T-helper 2 cell treated with Interferon-gamma antibody and Interleukin-4, amounts not matched to agents 100 ng/mL and 5 ng/mL, for 36 hours (primary cell): Measurements from ENCODE around the gene ASCL2. TPM values are rescaled to one million over a fixed set of nuclear protein-coding genes. Genes with fewer than 3 reads are reported as not detected.
"Not testable (repeated sequence)": the region's sequence is repeated elsewhere in the genome, so short reads cannot be mapped to it uniquely, and the experiment has no call there.

Experiments used
- intact Hi-C: fragments of 100-400 bp; cut with micrococcal nuclease; formaldehyde crosslinking; loops from one replicate; pipeline ENCODE4 v1.15.1; 2023
- total RNA-seq: library from RNA; stranded (reverse); gene quantifications from 2 replicates; pipeline ENCODE4 v1.2.3, GENCODE V29; 2022

The ASCL2 gene
- total RNA-seq, 1 donor from 2014 or later, result 0.11 TPM

- intact Hi-C loops, result no loop called here
These were observed 32.7 kb downstream of the ASCL2 start for GRCh38 chr11:2237457-2238238.

GRCh38 chr11:2236381-2237134 lies 33.8 kb downstream of the ASCL2 start:
- intact Hi-C loops, result not testable (repeated sequence)

DNA sequence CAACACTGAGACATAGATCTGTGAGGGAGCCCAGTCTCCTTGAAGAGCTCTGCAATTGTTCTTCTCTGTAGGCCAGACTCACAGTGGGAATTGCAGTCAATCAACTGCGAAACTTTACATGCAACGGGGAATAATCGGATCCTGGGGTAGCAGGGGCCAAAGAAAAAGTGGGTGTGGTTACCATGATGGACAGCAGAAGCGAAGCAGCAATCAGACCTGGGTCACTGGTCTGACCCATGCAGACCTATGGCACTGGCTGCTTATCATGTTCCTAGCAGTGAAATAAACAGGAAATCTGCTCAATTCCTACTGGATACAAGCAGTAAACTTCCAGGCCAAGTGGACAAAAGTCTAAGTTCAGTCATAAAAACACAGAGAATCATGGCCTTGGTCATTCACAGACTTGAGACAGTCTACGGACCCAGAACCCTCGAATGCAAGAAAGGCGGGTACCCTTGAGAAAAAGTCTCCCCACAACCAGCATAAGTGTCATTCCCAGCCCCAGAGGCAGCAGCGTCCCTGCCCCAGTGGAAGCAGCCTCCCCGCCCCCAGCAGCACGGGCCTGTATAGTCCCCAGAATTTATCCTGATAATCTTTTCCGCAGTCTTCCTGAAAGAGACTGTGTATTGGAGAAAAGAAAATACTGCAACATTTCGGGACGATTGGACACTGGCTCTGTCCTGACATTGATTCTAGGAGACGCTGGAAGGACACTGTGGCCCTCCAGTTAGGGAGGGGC lies 34.6 kb downstream of the ASCL2 start:
- intact Hi-C loops, result no loop called here

- intact Hi-C loops, result no loop called here
These were observed 35.4 kb downstream of the ASCL2 start for GRCh38 chr11:2234963-2235362.

DNA sequence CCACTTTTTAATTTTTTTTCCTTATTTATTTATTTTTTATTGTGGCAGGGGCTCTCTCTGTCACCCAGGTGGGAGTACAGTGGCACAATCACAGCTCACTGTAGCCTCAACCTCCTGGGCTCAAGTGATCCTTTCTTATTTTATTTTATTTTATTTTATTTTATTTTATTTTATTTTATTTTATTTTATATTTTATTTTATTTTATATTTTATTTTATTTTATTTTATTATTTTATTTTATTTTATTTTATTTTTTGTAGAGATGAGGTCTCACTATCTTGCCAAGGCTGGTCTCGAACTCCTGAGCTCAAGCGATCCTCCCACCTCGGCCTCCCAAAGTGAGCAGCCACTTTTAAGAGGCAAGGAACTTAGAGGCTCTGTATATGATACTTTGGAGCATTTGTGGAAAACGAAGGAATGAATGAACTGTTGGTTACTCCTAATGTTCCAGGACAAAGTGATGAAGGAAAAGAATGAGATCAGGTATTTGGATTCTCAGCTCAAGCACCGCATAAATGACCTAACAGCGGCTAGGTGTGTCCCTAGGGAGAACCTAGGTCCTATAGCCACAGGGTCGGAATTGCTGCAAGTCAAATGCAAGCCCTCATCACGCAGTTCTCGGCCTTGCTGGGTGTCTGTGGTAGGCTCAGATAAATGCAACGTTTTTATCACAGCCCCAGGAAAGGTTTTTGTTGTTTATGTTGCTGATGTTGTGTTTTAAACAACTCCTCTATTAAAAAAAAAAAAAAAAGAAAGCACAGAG lies 36.5 kb downstream of the ASCL2 start:
- intact Hi-C loops, result no loop called here

GRCh38 chr11:2229713-2230297 lies 40.6 kb downstream of the ASCL2 start:
- intact Hi-C loops, result no loop called here

DNA sequence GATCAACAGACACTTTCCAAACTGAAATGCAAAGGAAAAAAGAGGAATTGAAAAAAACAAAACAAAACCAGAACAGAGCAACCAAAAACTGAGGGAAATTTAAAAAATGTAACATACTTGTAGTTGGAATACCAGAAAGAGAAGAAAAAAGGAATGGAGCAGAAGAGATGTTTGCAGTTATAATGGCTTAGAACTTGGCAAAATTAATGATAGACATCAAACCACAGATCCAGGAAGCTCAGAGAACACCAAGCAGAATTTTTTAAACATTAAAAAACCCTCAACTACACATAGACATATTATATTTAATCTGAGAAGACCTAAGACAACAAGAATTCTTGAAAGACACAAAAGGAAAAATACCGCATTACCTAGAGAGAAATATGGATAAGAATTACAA lies 46.1 kb downstream of the ASCL2 start:
- intact Hi-C loops, result no loop called here

- intact Hi-C loops, result no loop called here
These were observed 47.1 kb downstream of the ASCL2 start for GRCh38 chr11:2223153-2223794.

- intact Hi-C loops, result no loop called here
These were observed 47.9 kb downstream of the ASCL2 start for GRCh38 chr11:2222451-2222850.

GRCh38 chr11:2221591-2221990 lies 48.8 kb downstream of the ASCL2 start:
- intact Hi-C loops, result no loop called here

DNA sequence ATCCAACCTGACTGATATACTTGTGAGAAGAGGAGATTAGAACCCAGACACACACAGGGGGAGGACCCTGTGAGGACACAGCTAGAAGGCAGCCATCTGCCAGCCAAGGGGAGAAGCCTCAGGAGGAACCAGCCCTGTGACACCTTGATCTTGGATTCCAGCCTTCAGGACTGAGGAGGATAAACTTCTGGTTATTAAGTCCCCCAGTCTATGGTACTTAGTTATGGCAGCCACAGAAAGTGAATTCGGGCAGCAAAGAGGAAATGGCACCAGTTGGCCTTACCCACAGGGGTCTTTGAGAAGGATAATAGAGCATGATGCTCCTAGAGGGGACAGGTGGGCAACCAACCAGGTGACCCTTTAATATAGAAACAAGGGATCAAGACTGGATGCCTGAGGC lies 49.4 kb downstream of the ASCL2 start:
- intact Hi-C loops, result no loop called here

GRCh38 chr11:2220173-2220771 lies 50.1 kb downstream of the ASCL2 start:
- intact Hi-C loops, result no loop called here

- intact Hi-C loops, result no loop called here
These were observed 50.9 kb downstream of the ASCL2 start for GRCh38 chr11:2219318-2220017.

Other genes with a start within 250 kb of the ASCL2 start
- gene IGF2, start 131.2 kb downstream of the ASCL2 start, total RNA-seq, result not detected in 2 replicates
- gene INS, start 109.4 kb downstream of the ASCL2 start, total RNA-seq, result not detected in 2 replicates
- not detected in 2 replicates for gene TH, start 98.8 kb downstream of the ASCL2 start, total RNA-seq
- gene C11orf21, start 31.3 kb upstream of the ASCL2 start, total RNA-seq, result 39.5 and 40.8 TPM in 2 replicates
- gene TSPAN32, start 31.4 kb upstream of the ASCL2 start, total RNA-seq, result 52.3 and 54.2 TPM in 2 replicates
- 149 and 156 TPM in 2 replicates for gene CD81, start 106.7 kb upstream of the ASCL2 start, total RNA-seq
- 41.5 and 42.2 TPM in 2 replicates for gene TSSC4, start 130.2 kb upstream of the ASCL2 start, total RNA-seq
- gene TRPM5, start 173.9 kb upstream of the ASCL2 start, total RNA-seq, result not detected in 2 replicates
- gene KCNQ1, start 174.4 kb upstream of the ASCL2 start, total RNA-seq, result 5.7 and 6.0 TPM in 2 replicates